Measurements from ENCODE around the gene SPINK9. TPM values are rescaled to one million over a fixed set of nuclear protein-coding genes. Genes with fewer than 3 reads are reported as not detected.

Gene SPINK9
- total RNA-seq, 1 experiment from 2014 or later = not detected

DNA sequence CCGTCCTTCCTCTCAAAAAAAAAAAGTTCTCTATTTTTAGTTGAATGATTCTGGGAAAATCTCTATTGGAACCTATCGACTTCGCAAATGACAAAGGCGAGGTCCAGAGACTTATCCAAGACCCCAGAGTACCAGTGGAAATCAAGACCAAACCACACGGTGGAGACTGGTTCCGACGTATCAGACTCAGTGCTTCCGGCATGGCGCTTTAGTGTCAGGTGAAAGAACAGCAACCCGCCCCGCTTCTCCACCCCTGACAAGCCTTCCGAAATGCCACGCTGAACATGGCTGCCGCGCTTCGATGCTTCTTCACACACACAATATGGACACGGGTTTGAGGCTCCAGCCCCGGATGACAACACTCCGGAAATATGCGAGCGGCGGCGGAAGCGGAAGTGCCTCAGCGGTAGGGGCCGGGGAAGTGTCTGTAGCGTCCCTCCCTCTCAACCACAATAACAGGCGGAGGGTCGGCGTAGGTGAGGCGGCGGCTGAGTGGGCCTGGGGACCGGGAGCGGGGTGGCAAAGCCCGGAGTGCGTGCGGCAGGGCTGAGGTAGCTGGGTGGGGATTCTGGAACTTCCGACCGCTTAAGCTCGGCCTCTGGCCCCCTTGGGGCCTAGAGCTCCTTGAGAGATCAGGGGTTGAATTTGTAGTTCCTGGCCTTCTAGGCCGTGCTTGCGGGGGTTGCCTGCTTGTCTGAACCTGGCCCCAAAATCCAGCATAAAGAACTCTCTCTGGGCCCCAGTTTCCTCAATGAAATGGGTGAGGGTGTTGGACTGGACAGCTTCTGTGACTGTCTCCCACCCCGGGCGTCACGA is 48.4 kb downstream of the SPINK9 start, which contains the start of gene FBXO38 (continued):
- TF ChIP-seq, protein P1, sequence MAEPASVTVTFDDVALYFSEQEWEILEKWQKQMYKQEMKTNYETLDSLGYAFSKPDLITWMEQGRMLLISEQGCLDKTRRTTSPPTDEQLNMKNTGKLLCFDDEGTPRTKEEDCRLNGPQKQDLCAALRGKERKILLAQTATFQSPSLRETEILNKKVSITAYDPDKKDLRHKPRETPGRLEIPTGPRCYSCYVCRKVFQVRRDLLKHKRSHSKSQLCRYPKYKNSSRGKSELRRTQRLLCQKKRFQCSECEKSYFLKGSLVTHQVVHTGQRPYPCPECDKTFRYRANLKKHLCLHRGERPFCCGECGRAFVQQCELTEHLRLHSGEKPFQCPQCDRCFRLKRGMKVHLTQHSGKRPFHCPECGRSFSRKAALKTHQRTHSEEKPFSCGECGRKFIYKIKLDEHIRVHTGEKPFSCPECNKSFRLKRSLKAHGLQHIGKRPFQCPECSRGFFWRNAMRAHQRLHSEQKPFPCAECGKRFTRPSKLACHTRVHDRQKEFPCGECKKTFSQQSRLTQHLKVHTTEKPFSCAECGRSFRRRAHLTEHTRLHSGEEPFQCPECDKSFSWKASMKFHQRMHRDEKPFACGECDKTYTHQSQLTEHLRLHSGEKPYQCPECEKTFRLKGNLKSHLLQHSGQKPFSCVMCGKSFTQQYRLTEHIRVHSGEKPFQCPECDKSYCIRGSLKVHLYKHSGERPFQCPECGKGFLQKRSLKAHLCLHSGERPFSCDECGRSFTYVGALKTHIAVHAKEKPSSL (CRISPR knock-in tag; conservative IDR thresholded peaks at IDR 0.05) = no peak
- no peak for TF ChIP-seq RELA (CRISPR knock-in tag; IDR thresholded peaks at IDR 0.05; ENCODE audit: borderline replicate concordance)
- TF ChIP-seq SMAD4 (CRISPR knock-in tag; IDR thresholded peaks at IDR 0.05) = no peak
- no peak for TF ChIP-seq ZSCAN18 (CRISPR knock-in tag; IDR thresholded peaks at IDR 0.05)
- TF ChIP-seq STAT6 (CRISPR knock-in tag; conservative IDR thresholded peaks at IDR 0.05; ENCODE audit: low read depth) = no peak
- TF ChIP-seq, protein P2, sequence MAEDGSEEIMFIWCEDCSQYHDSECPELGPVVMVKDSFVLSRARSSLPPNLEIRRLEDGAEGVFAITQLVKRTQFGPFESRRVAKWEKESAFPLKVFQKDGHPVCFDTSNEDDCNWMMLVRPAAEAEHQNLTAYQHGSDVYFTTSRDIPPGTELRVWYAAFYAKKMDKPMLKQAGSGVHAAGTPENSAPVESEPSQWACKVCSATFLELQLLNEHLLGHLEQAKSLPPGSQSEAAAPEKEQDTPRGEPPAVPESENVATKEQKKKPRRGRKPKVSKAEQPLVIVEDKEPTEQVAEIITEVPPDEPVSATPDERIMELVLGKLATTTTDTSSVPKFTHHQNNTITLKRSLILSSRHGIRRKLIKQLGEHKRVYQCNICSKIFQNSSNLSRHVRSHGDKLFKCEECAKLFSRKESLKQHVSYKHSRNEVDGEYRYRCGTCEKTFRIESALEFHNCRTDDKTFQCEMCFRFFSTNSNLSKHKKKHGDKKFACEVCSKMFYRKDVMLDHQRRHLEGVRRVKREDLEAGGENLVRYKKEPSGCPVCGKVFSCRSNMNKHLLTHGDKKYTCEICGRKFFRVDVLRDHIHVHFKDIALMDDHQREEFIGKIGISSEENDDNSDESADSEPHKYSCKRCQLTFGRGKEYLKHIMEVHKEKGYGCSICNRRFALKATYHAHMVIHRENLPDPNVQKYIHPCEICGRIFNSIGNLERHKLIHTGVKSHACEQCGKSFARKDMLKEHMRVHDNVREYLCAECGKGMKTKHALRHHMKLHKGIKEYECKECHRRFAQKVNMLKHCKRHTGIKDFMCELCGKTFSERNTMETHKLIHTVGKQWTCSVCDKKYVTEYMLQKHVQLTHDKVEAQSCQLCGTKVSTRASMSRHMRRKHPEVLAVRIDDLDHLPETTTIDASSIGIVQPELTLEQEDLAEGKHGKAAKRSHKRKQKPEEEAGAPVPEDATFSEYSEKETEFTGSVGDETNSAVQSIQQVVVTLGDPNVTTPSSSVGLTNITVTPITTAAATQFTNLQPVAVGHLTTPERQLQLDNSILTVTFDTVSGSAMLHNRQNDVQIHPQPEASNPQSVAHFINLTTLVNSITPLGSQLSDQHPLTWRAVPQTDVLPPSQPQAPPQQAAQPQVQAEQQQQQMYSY (CRISPR knock-in tag; IDR thresholded peaks at IDR 0.05) = no peak

DNA sequence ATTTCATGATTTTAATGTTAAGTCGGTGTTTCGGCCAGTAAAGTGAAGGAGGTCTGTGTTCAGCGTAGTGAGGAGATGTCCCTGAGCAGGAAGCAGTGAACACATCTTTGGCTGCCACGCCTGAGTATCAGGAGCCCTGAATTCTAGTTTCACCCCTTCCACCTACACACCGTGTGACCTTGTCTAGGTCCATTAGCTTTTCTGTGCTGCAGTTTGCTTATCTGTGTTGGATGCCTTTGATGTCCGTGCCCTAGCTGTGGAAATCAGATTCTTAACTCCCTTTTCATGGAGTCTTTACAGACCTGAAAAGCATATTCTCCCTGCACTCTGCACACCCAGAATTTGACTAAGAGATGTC is 49.0 kb downstream of the SPINK9 start:
- TF ChIP-seq ZNF317 (CRISPR knock-in tag; IDR thresholded peaks at IDR 0.05; ENCODE audit: borderline replicate concordance, low read depth) (no peak), STAT6 (CRISPR knock-in tag; conservative IDR thresholded peaks at IDR 0.05; ENCODE audit: low read depth) (no peak), ELF4 (CRISPR knock-in tag; IDR thresholded peaks at IDR 0.05; ENCODE audit: low read depth) (no peak)
- H3K27ac Mint-ChIP-seq = peak overlapping the region; percentile 89
- no peak for ATAC-seq
- peak overlapping the region; percentile 96 for H3K4me3 Mint-ChIP-seq
- peaks cover under 1% of the 10 kb centered on the region for H3K9me3 Mint-ChIP-seq
- POLR2A ChIA-PET = no interaction called here
- no peak for DNase-seq (ENCODE audit: low spot score)
- CTCF ChIA-PET = interaction anchor here (1.1 to 1.6 kb wide), 2 partner anchors 14 to 347 kb away, joined by 3 to 8 read pairs; no protein-coding TSS in a partner anchor
- peaks cover 29% of the 10 kb centered on the region for H3K4me1 Mint-ChIP-seq
- no peaks in the 10 kb centered on the region for H3K27me3 Mint-ChIP-seq (ENCODE audit: low read depth)
- peaks cover 5% of the 10 kb centered on the region; the same call in 1 of the 2 replicates for H3K36me3 Mint-ChIP-seq
